Measurements from ENCODE around the gene CACNA1B.
"Not testable (repeated sequence)": the region's sequence is repeated elsewhere in the genome, so short reads cannot be mapped to it uniquely, and the experiment has no call there.

- TF ChIP-seq FOSL1 (IDR thresholded peaks at IDR 0.05; ENCODE audit: low read depth); REST (IDR thresholded peaks at IDR 0.05; ENCODE audit: low read depth); POLR2A (IDR thresholded peaks at IDR 0.05; ENCODE audit: borderline replicate concordance, extremely low read depth, insufficient read depth, insufficient read length); CTCF (IDR thresholded peaks at IDR 0.05 in 2 of 3, conservative IDR thresholded peaks at IDR 0.05 in 1 of 3; ENCODE audit: borderline replicate concordance in 1 of 3, insufficient read depth in 1 of 3, low read depth in 2 of 3, low read length in 2 of 3); CEBPB (IDR thresholded peaks at IDR 0.05; ENCODE audit: low read depth); EZH2phosphoT487 (IDR thresholded peaks at IDR 0.05; ENCODE audit: borderline replicate concordance): not testable (repeated sequence)
Observed at GRCh38 chr9:138129318-138129717, 251.7 kb downstream of the CACNA1B start.
